ENCODE measurements around the gene SLC39A12.

- TF ChIP-seq CTCF (conservative IDR thresholded peaks at IDR 0.05; ENCODE audit: low read depth, low read length) (no peak), POLR2A (IDR thresholded peaks at IDR 0.05; ENCODE audit: low read depth, low read length) (no peak), BHLHE40 (IDR thresholded peaks at IDR 0.05; ENCODE audit: low read depth, low read length) (no peak), MAZ (IDR thresholded peaks at IDR 0.05; ENCODE audit: borderline replicate concordance, low read depth, low read length) (no peak), CEBPB (IDR thresholded peaks at IDR 0.05; ENCODE audit: low read depth, low read length) (no peak), RCOR1 (IDR thresholded peaks at IDR 0.05; ENCODE audit: insufficient replicate concordance, low read length) (no peak), SMC3 (IDR thresholded peaks at IDR 0.05; ENCODE audit: low read depth, low read length) (no peak), MXI1 (IDR thresholded peaks at IDR 0.05; ENCODE audit: borderline replicate concordance, low read depth, low read length) (no peak), USF2 (IDR thresholded peaks at IDR 0.05; ENCODE audit: low read depth, low read length) (no peak), RAD21 (IDR thresholded peaks at IDR 0.05; ENCODE audit: low read length) (no peak), RFX5 (IDR thresholded peaks at IDR 0.05; ENCODE audit: low read depth, low read length) (no peak), ELK1 (IDR thresholded peaks at IDR 0.05; ENCODE audit: borderline replicate concordance, low read depth, low read length) (no peak)
These were observed 22.8 kb downstream of the SLC39A12 start for GRCh38 chr10:17974505-17974904.
